HG03039 (cell line): ENCODE measurements around the gene ZFP1.
"Not testable (repeated sequence)": the region's sequence is repeated elsewhere in the genome, so short reads cannot be mapped to it uniquely, and the experiment has no call there.

Source experiments
- ATAC-seq: cut with Tn5 transposase; IDR thresholded peaks from one replicate; pipeline ENCODE4 v1.9.1; 2021; ENCODE audit warnings: mild to moderate bottlenecking, moderate library complexity; ENCODE audit not compliant: unreplicated experiment

The ZFP1 gene

GRCh38 chr16:75203096-75203495, 54.8 kb downstream of the ZFP1 start:
- no peak for ATAC-seq

GRCh38 chr16:75203667-75204409, 55.5 kb downstream of the ZFP1 start:
- ATAC-seq, result no peak

- ATAC-seq, result no peak
Measured at GRCh38 chr16:75204410-75204758, 56.1 kb downstream of the ZFP1 start.

GRCh38 chr16:75204905-75205304, 56.6 kb downstream of the ZFP1 start:
- not testable (repeated sequence) for ATAC-seq

GRCh38 chr16:75205438-75205837, 57.1 kb downstream of the ZFP1 start:
- not testable (repeated sequence) for ATAC-seq

- ATAC-seq, result not testable (repeated sequence)
Measured at GRCh38 chr16:75205961-75206748, 57.8 kb downstream of the ZFP1 start.

GRCh38 chr16:75206749-75207451, 58.6 kb downstream of the ZFP1 start, which contains the start of gene CTRB2:
CTRB2 (minus strand) TSS chr16:75207161; CDS start chr16:75207141, 20 bp downstream.
- ATAC-seq, result no peak

- ATAC-seq, result no peak
Measured at GRCh38 chr16:75207831-75208230, 59.5 kb downstream of the ZFP1 start.

- no peak for ATAC-seq
Measured at GRCh38 chr16:75208242-75208825, 60.0 kb downstream of the ZFP1 start.

- no peak for ATAC-seq
Measured at GRCh38 chr16:75208861-75209505, 60.7 kb downstream of the ZFP1 start.

GRCh38 chr16:75209514-75209913, 61.2 kb downstream of the ZFP1 start:
- not testable (repeated sequence) for ATAC-seq

- ATAC-seq, result no peak
Measured at GRCh38 chr16:75209944-75210343, 61.6 kb downstream of the ZFP1 start.

- ATAC-seq, result not testable (repeated sequence)
Measured at GRCh38 chr16:75211286-75211685, 63.0 kb downstream of the ZFP1 start.

GRCh38 chr16:75216127-75216526, 67.8 kb downstream of the ZFP1 start:
- ATAC-seq, result no peak

GRCh38 chr16:75216576-75216975, 68.3 kb downstream of the ZFP1 start:
- ATAC-seq, result no peak

- no peak for ATAC-seq
Measured at GRCh38 chr16:75217389-75217851, 69.1 kb downstream of the ZFP1 start.

- no peak for ATAC-seq
Measured at GRCh38 chr16:75218256-75219076, 70.1 kb downstream of the ZFP1 start, which contains the start of gene CTRB1. CTRB1 (plus strand) TSS chr16:75218988; CDS start chr16:75219008, 20 bp downstream.

GRCh38 chr16:75219088-75219487, 70.8 kb downstream of the ZFP1 start:
- ATAC-seq, result no peak

- no peak for ATAC-seq
Measured at GRCh38 chr16:75219838-75220237, 71.5 kb downstream of the ZFP1 start.
